ENCODE measurements around the gene ZNHIT2. TPM values are rescaled to one million over a fixed set of nuclear protein-coding genes. Genes with fewer than 3 reads are reported as not detected.
A peak's percentile ranks its signal among the peaks of the same experiment; 100 is the strongest.

The ZNHIT2 gene
- total and polyA plus RNA-seq, 2 of the 13 experiments (the other 11 are each of a cell fraction or from before 2014, with no cell fraction given), result 1.1 to 6.5 TPM

GRCh38 chr11:65121865-65122696, 4.6 kb upstream of the ZNHIT2 start, which contains the start of the genes FAU and MRPL49 (continued):
- TF ChIP-seq, protein P1, sequence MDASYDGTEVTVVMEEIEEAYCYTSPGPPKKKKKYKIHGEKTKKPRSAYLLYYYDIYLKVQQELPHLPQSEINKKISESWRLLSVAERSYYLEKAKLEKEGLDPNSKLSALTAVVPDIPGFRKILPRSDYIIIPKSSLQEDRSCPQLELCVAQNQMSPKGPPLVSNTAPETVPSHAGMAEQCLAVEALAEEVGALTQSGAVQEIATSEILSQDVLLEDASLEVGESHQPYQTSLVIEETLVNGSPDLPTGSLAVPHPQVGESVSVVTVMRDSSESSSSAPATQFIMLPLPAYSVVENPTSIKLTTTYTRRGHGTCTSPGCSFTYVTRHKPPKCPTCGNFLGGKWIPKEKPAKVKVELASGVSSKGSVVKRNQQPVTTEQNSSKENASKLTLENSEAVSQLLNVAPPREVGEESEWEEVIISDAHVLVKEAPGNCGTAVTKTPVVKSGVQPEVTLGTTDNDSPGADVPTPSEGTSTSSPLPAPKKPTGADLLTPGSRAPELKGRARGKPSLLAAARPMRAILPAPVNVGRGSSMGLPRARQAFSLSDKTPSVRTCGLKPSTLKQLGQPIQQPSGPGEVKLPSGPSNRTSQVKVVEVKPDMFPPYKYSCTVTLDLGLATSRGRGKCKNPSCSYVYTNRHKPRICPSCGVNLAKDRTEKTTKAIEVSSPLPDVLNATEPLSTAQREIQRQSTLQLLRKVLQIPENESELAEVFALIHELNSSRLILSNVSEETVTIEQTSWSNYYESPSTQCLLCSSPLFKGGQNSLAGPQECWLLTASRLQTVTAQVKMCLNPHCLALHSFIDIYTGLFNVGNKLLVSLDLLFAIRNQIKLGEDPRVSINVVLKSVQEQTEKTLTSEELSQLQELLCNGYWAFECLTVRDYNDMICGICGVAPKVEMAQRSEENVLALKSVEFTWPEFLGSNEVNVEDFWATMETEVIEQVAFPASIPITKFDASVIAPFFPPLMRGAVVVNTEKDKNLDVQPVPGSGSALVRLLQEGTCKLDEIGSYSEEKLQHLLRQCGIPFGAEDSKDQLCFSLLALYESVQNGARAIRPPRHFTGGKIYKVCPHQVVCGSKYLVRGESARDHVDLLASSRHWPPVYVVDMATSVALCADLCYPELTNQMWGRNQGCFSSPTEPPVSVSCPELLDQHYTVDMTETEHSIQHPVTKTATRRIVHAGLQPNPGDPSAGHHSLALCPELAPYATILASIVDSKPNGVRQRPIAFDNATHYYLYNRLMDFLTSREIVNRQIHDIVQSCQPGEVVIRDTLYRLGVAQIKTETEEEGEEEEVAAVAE (CRISPR knock-in tag; IDR thresholded peaks at IDR 0.05; ENCODE audit: borderline replicate concordance), result peak; percentile 60
- peak; percentile 48; the same call in 1 of the 2 replicates for TF ChIP-seq SIX4 (CRISPR knock-in tag; IDR thresholded peaks at IDR 0.05)
- TF ChIP-seq, protein P2, sequence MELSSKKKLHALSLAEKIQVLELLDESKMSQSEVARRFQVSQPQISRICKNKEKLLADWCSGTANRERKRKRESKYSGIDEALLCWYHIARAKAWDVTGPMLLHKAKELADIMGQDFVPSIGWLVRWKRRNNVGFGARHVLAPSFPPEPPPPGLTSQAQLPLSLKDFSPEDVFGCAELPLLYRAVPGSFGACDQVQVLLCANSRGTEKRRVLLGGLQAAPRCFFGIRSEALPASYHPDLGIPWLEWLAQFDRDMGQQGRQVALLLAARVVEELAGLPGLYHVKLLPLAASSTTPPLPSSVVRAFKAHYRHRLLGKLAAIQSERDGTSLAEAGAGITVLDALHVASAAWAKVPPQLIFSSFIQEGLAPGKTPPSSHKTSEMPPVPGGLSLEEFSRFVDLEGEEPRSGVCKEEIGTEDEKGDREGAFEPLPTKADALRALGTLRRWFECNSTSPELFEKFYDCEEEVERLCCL (CRISPR knock-in tag; IDR thresholded peaks at IDR 0.05; ENCODE audit: borderline replicate concordance), result no peak
- no peak for TF ChIP-seq SETDB1 (CRISPR knock-in tag; IDR thresholded peaks at IDR 0.05; ENCODE audit: borderline replicate concordance)
- TF ChIP-seq RAD51 (IDR thresholded peaks at IDR 0.05; ENCODE audit: borderline replicate concordance), result no peak
- TF ChIP-seq ZNF292 (CRISPR knock-in tag; IDR thresholded peaks at IDR 0.05; ENCODE audit: borderline replicate concordance, low read depth), result 0 out of 2 replicates have a peak, but pooled peaks have one; percentile 16
- 0 out of 2 replicates have a peak, but pooled peaks have one; percentile 15 for TF ChIP-seq ARNTL (CRISPR knock-in tag; IDR thresholded peaks at IDR 0.05)
- TF ChIP-seq ZKSCAN5 (CRISPR knock-in tag; IDR thresholded peaks at IDR 0.05), result peak; percentile 82
- 0 out of 2 replicates have a peak, but pooled peaks have one; percentile 86 for TF ChIP-seq ZNF34 (CRISPR knock-in tag; IDR thresholded peaks at IDR 0.05; ENCODE audit: borderline replicate concordance)
- no peak for TF ChIP-seq TCF12 (IDR thresholded peaks at IDR 0.05)
- TF ChIP-seq TCF12 (CRISPR knock-in tag; IDR thresholded peaks at IDR 0.05), result peak; percentile 63; the same call in 1 of the 2 replicates
- TF ChIP-seq ZNF17 (CRISPR knock-in tag; IDR thresholded peaks at IDR 0.05), result no peak
- no peak; the same call in 1 of the 2 replicates for TF ChIP-seq ZFP36L1 (CRISPR knock-in tag; IDR thresholded peaks at IDR 0.05)
- no peak for TF ChIP-seq ZNF382 (CRISPR knock-in tag; IDR thresholded peaks at IDR 0.05; ENCODE audit: borderline replicate concordance)
- TF ChIP-seq, protein P3, sequence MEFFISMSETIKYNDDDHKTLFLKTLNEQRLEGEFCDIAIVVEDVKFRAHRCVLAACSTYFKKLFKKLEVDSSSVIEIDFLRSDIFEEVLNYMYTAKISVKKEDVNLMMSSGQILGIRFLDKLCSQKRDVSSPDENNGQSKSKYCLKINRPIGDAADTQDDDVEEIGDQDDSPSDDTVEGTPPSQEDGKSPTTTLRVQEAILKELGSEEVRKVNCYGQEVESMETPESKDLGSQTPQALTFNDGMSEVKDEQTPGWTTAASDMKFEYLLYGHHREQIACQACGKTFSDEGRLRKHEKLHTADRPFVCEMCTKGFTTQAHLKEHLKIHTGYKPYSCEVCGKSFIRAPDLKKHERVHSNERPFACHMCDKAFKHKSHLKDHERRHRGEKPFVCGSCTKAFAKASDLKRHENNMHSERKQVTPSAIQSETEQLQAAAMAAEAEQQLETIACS (CRISPR knock-in tag; IDR thresholded peaks at IDR 0.05), result peak; percentile 75
- TF ChIP-seq, protein P4, sequence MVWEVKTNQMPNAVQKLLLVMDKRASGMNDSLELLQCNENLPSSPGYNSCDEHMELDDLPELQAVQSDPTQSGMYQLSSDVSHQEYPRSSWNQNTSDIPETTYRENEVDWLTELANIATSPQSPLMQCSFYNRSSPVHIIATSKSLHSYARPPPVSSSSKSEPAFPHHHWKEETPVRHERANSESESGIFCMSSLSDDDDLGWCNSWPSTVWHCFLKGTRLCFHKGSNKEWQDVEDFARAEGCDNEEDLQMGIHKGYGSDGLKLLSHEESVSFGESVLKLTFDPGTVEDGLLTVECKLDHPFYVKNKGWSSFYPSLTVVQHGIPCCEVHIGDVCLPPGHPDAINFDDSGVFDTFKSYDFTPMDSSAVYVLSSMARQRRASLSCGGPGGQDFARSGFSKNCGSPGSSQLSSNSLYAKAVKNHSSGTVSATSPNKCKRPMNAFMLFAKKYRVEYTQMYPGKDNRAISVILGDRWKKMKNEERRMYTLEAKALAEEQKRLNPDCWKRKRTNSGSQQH (CRISPR knock-in tag; IDR thresholded peaks at IDR 0.05; ENCODE audit: low read depth), result peak; percentile 95
- peak; percentile 65; the same call in 1 of the 2 replicates for TF ChIP-seq KDM5B (CRISPR knock-in tag; IDR thresholded peaks at IDR 0.05; ENCODE audit: borderline replicate concordance)
- TF ChIP-seq RBAK (CRISPR knock-in tag; IDR thresholded peaks at IDR 0.05), result no peak
- TF ChIP-seq ELF4 (CRISPR knock-in tag; IDR thresholded peaks at IDR 0.05; ENCODE audit: borderline replicate concordance), result peak; percentile 68; the same call in 1 of the 2 replicates
- peak; percentile 91; the same call in 1 of the 2 replicates for TF ChIP-seq ZNF451 (CRISPR knock-in tag; IDR thresholded peaks at IDR 0.05)
